GM10248 (cell line): ENCODE results near the gene PRKCZ.
A peak's percentile ranks its signal among the peaks of the same experiment; 100 is the strongest.

ENCODE experiments used
- CTCF ChIA-PET: fragments of 300-600 bp; sonication (Branson Sonifier 250); formaldehyde crosslinking; extraction: SDS; loops from one replicate; lab custom pipeline; 2021; ENCODE audit warnings: antibody characterized with exemption; lab: Yijun Ruan, JAX
- POLR2A ChIA-PET: fragments of 350-650 bp; sonication (Branson Sonifier 250); formaldehyde crosslinking; extraction: SDS; loops from one replicate; lab custom pipeline; 2020; ENCODE audit warnings: antibody characterized with exemption; lab: Yijun Ruan, JAX
- DNase-seq: peaks from one replicate; pipeline ENCODE4 v3.0.0; 2012; ENCODE audit errors: extremely low spot score
- CTCF ChIP-seq: IDR thresholded peaks from 2 replicates; pipeline ENCODE4 v1.5.1; 2012; ENCODE audit warnings: mild to moderate bottlenecking, low read depth; ENCODE audit errors: extremely low read depth, missing control alignments, control extremely low read depth

Gene PRKCZ

GRCh38 chr1:2107586-2108212, 57.5 kb downstream of the PRKCZ start:
- no peak for DNase-seq
- TF ChIP-seq CTCF = no peak
- ChIA-PET CTCF (no interaction called here), POLR2A (no interaction called here)

- TF ChIP-seq CTCF = peak; percentile 35
- ChIA-PET POLR2A (no interaction called here), CTCF (interaction anchor here (1.3 kb wide), 1 partner anchor 66 kb away, joined by 3 read pairs; no protein-coding TSS in a partner anchor)
- no peak for DNase-seq
These were observed 58.1 kb downstream of the PRKCZ start for GRCh38 chr1:2108213-2108876.

- ChIA-PET POLR2A (no interaction called here), CTCF (interaction anchor here (1.3 to 3.0 kb wide), 2 partner anchors 30 to 65 kb away, joined by 3 to 9 read pairs; no protein-coding TSS in a partner anchor)
- DNase-seq = no peak
- no peak for TF ChIP-seq CTCF
These were observed 58.8 kb downstream of the PRKCZ start for GRCh38 chr1:2108877-2109580.

- no peak for TF ChIP-seq CTCF
- POLR2A ChIA-PET = no interaction called here
- CTCF ChIA-PET = interaction anchor here (1.3 to 3.0 kb wide), 2 partner anchors 29 to 65 kb away, joined by 3 to 9 read pairs; no protein-coding TSS in a partner anchor
- no peak for DNase-seq
These were observed 59.4 kb downstream of the PRKCZ start for GRCh38 chr1:2109581-2110021.

- DNase-seq = no peak
- TF ChIP-seq CTCF = no peak
- CTCF ChIA-PET = interaction anchor here (3.0 kb wide), 1 partner anchor 29 kb away, joined by 9 read pairs; no protein-coding TSS in a partner anchor
- POLR2A ChIA-PET = no interaction called here
These were observed 60.1 kb downstream of the PRKCZ start for GRCh38 chr1:2110191-2110737.
